ENCODE data around the gene DDX25. TPM values are rescaled to one million over a fixed set of nuclear protein-coding genes. Genes with fewer than 3 reads are reported as not detected.
"Not testable (repeated sequence)": the region's sequence is repeated elsewhere in the genome, so short reads cannot be mapped to it uniquely, and the experiment has no call there.

DDX25 gene
- 1 to 10 TPM in 1 of 4 donors, under 1 TPM in 1, not detected in 2; 0.60 to 2.5 TPM for total RNA-seq

DNA sequence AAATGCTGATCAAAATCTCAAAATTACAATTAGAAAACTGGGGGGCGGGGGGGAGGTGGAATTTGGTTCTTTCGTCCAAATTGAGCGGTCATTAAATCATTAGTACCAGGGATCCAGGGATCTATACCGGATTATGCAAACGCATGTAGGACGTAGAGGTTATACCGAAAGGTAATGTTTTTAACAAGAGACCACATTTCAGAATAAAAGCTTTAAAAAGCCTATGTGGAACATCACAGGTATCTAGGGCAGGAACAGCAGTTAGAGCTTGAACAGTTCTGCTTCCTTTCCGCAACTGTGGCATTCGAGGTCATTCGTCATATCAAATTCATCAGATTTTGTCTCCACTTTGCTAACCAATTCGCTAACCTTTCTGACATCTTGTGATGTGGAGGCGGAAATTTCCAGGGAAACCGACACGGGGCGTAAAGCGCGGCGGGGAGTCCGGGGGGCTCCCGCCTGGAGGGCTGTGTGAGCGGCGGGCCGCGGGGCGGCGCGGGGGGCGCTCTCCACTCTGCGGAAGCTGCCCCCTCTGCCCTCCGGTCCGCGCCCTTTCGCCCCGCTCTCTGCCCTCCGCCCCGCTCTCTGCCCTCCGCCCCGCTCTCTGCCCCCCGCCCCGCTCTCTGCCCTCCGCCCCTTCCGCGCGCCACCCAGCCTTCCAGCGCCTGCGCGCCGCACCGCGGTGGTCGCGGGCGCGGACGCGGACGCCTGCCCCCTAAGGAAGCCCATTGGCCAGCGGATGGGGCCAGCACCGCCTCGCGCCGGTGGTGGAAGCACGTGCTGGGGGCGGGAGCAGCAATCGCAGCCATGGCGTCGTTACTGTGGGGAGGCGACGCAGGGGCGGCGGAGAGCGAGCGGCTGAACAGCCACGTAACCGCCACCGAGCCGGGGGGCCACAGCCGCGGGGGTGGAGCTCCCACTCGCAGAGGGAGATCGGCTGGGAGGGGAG lies at the start of gene DDX25:
Gene DDX25 (plus strand): TSS at position 798 of the 949 bp plus-strand sequence. CDS start 10 bp downstream, at position 808.
- ATAC-seq (ENCODE audit: low FRiP score) (no peak), DNase-seq (ENCODE audit: low spot score) (no peak)
- TF ChIP-seq, protein P1, sequence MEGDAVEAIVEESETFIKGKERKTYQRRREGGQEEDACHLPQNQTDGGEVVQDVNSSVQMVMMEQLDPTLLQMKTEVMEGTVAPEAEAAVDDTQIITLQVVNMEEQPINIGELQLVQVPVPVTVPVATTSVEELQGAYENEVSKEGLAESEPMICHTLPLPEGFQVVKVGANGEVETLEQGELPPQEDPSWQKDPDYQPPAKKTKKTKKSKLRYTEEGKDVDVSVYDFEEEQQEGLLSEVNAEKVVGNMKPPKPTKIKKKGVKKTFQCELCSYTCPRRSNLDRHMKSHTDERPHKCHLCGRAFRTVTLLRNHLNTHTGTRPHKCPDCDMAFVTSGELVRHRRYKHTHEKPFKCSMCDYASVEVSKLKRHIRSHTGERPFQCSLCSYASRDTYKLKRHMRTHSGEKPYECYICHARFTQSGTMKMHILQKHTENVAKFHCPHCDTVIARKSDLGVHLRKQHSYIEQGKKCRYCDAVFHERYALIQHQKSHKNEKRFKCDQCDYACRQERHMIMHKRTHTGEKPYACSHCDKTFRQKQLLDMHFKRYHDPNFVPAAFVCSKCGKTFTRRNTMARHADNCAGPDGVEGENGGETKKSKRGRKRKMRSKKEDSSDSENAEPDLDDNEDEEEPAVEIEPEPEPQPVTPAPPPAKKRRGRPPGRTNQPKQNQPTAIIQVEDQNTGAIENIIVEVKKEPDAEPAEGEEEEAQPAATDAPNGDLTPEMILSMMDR (IDR thresholded peaks at IDR 0.05), result no peak

DNA sequence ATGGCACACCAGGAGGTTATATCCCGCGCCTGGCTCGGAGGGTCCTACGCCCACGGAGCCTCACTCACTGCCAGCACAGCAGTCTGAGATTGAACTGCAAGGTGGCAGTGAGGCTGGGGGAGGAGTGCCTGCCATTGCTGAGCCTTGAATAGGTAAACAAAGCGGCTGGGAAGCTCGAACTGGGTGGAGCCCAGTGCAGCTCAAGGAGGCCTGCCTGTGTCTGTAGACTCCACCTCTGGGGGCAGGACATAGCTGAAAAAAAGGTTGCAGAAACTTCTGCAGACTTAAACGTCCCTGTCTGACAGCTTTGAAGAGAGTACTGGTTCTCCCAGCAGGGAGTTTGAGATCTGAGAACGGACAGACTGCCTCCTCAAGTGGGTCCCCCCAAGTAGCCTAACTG lies 46.6 kb upstream of the DDX25 start:
- ATAC-seq (ENCODE audit: low FRiP score); DNase-seq (ENCODE audit: low spot score): not testable (repeated sequence)

DNA sequence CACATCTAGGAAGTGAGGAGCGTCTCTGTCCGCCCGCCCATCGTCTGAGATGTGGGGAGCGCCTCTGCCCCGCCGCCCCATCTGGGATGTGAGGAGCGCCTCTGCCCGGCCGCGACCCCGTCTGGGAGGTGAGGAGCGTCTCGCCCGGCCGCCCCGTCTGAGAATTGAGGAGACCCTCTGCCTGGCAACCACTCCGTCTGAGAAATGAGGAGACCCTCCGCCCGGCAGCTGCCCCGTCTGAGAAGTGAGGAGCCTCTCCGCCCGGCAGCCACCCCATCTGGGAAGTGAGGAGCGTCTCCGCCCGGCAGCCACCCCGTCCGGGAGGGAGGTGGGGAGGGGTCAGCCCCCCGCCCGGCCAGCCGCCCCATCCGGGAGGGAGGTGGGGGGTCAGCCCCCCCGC lies 41.5 kb upstream of the DDX25 start:
- ATAC-seq (ENCODE audit: low FRiP score); DNase-seq (ENCODE audit: low spot score): not testable (repeated sequence)

DNA sequence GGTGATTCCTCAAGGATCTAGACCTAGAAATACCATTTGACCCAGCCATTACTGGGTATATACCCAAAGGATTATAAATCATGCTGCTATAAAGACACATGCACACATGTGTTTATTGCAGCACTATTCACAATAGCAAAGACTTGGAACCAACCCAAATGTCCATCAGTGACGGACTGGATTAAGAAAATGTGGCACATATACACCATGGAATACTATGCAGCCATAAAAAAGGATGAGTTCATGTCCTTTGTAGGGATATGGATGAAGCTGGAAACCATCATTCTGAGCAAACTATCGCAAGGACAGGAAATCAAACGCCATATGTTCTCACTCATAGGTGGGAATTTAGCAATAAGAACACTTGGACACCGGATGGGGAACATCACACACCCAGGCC lies 39.0 kb upstream of the DDX25 start:
- not testable (repeated sequence) for DNase-seq (ENCODE audit: low spot score); ATAC-seq (ENCODE audit: low FRiP score)

DNA sequence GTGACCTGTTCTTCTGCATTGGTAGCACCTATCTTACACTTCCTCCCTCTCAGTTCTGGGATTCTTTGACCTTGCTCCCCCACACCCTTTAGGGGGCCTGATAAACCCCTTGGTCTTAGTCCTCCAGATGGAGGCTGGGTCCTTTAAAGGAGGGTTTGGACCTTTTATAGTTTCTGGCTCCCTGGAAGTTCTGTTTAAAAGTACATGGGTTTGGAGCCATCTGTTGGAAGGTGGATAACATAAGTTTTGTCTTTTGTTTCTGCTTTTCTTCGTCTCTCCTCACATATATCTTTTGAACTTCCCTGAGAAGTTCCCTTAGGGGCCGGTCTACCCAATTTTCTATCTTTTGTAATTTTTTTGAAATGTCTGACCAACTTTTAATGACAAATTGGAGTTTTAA lies 34.8 kb upstream of the DDX25 start:
- DNase-seq (ENCODE audit: low spot score), result no peak
- no peak for ATAC-seq (ENCODE audit: low FRiP score)
- TF ChIP-seq, protein P1 (IDR thresholded peaks at IDR 0.05), result no peak

DNA sequence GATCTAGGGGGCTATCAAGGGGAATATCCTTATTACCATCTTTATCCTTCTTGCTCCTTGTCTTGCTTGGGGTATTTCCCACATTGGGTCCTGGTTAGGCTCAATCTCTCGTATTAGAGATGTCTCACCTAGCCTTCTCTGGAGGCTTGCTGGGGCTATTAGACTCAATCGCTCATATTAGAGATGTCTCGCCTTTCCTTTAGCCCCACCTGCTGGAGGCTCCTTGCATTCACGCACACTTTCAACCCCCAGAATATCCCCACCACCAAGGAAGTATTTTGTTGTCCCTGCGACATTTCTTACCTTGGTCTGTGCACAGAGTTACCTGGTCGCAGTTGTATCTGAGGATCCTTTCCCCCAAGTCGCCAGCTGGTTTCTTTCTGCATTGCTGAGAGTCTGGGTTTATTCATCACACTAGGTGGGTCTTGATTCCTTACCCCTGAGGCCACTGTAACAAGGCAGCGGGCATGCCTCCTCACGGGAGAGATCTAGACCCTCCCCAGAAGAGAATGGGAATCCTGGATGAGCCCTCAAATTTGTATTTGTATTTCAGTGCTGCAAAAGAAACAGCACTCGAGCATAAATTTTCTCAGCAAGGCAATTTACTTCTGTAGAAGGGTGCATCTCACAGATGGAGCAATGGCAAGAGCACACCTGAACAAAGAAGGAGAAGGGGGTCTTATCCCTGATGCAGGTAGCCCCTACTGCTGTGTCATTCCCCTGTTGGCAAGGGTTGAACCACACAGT lies 32.7 kb upstream of the DDX25 start:
- TF ChIP-seq, protein P1 (IDR thresholded peaks at IDR 0.05), result no peak
- DNase-seq (ENCODE audit: low spot score), result peak; percentile 24
- ATAC-seq (ENCODE audit: low FRiP score), result no peak

DNA sequence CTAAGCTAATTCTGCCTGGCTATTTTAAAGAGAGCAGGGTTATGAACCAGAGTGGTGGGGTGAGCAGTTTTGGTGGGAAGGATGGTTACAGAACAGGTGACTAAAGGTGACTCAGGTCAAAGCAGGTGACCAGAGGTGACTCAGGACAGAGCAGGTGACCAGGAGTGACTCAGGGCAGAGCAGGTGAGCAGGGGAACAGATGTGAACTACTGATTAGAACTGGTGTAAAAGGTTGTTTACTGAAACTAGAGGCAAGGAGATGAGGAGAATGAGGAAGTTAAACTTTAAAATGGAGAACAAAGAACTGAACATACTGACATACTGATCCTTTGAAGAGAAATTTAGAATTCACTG lies 32.2 kb upstream of the DDX25 start:
- no peak for ATAC-seq (ENCODE audit: low FRiP score)
- no peak for DNase-seq (ENCODE audit: low spot score)
- TF ChIP-seq, protein P1 (IDR thresholded peaks at IDR 0.05), result no peak

DNA sequence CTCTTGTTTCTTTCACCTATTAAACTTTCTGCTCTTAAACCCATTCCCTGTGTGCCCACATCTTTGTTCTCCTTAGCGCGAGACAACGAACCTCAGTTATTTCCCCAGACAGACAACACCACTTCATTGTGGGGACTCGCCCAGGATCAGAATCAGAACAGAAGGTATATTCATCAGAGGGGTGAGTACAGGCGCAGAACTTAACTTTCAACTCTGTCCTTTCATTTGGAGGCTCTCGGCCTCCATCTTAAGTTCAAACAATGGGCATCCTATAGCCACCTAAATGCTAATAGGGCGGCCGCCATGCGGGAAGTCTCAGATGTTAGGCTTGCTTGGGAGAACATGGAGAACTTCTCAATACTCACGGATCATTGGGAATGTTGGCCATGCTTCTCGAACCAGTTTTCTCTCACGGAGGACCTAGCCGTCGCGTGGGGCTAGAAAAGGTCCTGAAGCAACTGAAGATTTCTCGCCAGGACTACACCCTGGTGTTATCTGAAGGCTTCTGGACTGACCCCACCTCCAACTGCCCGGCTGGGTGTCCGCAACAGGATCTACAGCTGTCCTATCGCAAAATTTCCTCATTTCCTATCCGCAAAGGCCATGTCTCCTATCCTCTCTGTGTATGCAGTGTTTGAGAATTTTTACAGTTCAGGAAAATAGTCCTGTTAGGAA lies 30.3 kb upstream of the DDX25 start:
- TF ChIP-seq, protein P1 (IDR thresholded peaks at IDR 0.05), result no peak
- ATAC-seq (ENCODE audit: low FRiP score) (no peak), DNase-seq (ENCODE audit: low spot score) (no peak)

Measured in omental fat pad (tissue), 4 donors.